Measurements from ENCODE around the gene ADGRL3.

DNA sequence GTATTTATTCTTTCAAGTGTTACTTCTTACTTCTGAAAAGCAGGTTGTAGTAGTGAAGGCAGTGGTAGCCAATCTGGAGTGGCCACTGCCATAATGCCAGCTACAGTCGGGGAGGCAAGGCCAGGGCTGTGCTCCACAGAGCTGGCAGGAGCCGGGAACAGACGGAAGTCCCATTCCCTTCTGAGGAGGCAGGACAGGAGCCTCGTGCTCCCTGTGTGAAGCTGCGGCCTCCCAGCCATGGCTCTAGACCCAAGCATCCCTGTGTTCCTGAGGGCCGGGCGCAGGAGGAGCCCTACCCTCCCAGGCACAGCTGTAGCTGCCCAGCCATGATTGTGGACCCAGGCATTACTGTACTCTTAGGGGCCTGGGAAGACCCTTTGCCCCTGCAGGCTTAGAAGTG lies 461.8 kb downstream of the ADGRL3 start:
- TF ChIP-seq, protein P1, sequence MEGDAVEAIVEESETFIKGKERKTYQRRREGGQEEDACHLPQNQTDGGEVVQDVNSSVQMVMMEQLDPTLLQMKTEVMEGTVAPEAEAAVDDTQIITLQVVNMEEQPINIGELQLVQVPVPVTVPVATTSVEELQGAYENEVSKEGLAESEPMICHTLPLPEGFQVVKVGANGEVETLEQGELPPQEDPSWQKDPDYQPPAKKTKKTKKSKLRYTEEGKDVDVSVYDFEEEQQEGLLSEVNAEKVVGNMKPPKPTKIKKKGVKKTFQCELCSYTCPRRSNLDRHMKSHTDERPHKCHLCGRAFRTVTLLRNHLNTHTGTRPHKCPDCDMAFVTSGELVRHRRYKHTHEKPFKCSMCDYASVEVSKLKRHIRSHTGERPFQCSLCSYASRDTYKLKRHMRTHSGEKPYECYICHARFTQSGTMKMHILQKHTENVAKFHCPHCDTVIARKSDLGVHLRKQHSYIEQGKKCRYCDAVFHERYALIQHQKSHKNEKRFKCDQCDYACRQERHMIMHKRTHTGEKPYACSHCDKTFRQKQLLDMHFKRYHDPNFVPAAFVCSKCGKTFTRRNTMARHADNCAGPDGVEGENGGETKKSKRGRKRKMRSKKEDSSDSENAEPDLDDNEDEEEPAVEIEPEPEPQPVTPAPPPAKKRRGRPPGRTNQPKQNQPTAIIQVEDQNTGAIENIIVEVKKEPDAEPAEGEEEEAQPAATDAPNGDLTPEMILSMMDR (IDR thresholded peaks at IDR 0.05; ENCODE audit: insufficient read depth, low read depth, low read length): no peak
- no peak for TF ChIP-seq EZH2 (IDR thresholded peaks at IDR 0.05; ENCODE audit: insufficient read depth, low read length)
